Suprapubic skin (tissue), 4 donors: ENCODE measurements around the gene SNX8. TPM values are rescaled to one million over a fixed set of nuclear protein-coding genes. Genes with fewer than 3 reads are reported as not detected.
A peak's percentile ranks its signal among the peaks of the same experiment; 100 is the strongest.

Source experiments
- DNase-seq, 2 donors: peaks; one replicate each; pipeline ENCODE4 v3.0.0-alpha.2; 2019; ENCODE audit warnings: low spot score in 2 of 2
- H3K27ac ChIP-seq: fragments of 200-600 bp; sonication (generic); one replicate; pipeline ENCODE4 v1.5.1; 2019
- H3K27me3 ChIP-seq: fragments of 200-600 bp; sonication (generic); one replicate; pipeline ENCODE4 v1.5.1; 2019
- H3K36me3 ChIP-seq: fragments of 200-600 bp; sonication (generic); one replicate; pipeline ENCODE4 v1.5.1; 2019
- H3K4me1 ChIP-seq: fragments of 200-600 bp; sonication (generic); one replicate; pipeline ENCODE4 v1.5.1; 2019
- H3K4me3 ChIP-seq: fragments of 200-600 bp; sonication (generic); one replicate; pipeline ENCODE4 v1.5.1; 2019; ENCODE audit warnings: mild to moderate bottlenecking
- H3K9me3 ChIP-seq: fragments of 200-600 bp; sonication (generic); one replicate; pipeline ENCODE4 v1.5.1; 2019
- CTCF ChIP-seq, 2 donors: fragments of 200-600 bp in 1 of 2; fragments of 450-650 bp in 1 of 2; sonication (generic) in 1 of 2; IDR thresholded peaks; one replicate each; pipeline ENCODE4 v1.5.1; 2016 to 2019; ENCODE audit warnings: antibody characterized with exemption in 2 of 2, mild to moderate bottlenecking in 1 of 2, moderate library complexity in 1 of 2
- EP300 ChIP-seq: sonication (generic); formaldehyde crosslinking; IDR thresholded peaks from one replicate; pipeline ENCODE4 v1.6.1; 2017; ENCODE audit warnings: antibody characterized with exemption
- POLR2A ChIP-seq, 2 donors: fragments of 450-650 bp; IDR thresholded peaks; one replicate each; pipeline ENCODE4 v1.6.1; 2017; ENCODE audit warnings: antibody characterized with exemption in 2 of 2, mild to moderate bottlenecking in 2 of 2, moderate library complexity in 2 of 2
- POLR2AphosphoS5 ChIP-seq, 3 donors: sonication (generic); formaldehyde crosslinking; IDR thresholded peaks; one replicate each; pipeline ENCODE4 v1.6.1; 2017; ENCODE audit warnings: antibody characterized with exemption in 3 of 3
- WGBS: methylation state at CpG from one replicate; pipeline ENCODE4 v1.1.5; 2018; 5-methylcytosine and 5-hydroxymethylcytosine counted together
- total RNA-seq, 4 donors: library from RNA; depleted of rRNA; stranded (reverse); fragments of >200 nt; gene quantifications; one replicate each; pipeline ENCODE4 v1.1.0, GENCODE V29; 2016

Gene SNX8
- total RNA-seq, 4 donors from 2014 or later: 13.7 to 35.1 (median 19.3) TPM

GRCh38 chr7:2217716-2218443 lies 96.4 kb downstream of the SNX8 start:
- peaks cover 96% of the 10 kb centered on the region for H3K36me3 ChIP-seq
- DNase-seq: no peak
- no peaks in the 10 kb centered on the region for H3K4me1 ChIP-seq
- no peak for TF ChIP-seq POLR2A (IDR thresholded peaks at IDR 0.05)
- no peak for TF ChIP-seq POLR2AphosphoS5 (IDR thresholded peaks at IDR 0.05)
- no peak for TF ChIP-seq CTCF (IDR thresholded peaks at IDR 0.05)
- no peak for TF ChIP-seq EP300
- no peak overlapping the region for H3K27ac ChIP-seq
- no peak overlapping the region for H3K4me3 ChIP-seq
- H3K9me3 ChIP-seq: no peaks in the 10 kb centered on the region
- WGBS: 83% methylated on average over 15 of the region's 19 CpGs
- no peaks in the 10 kb centered on the region for H3K27me3 ChIP-seq

- no peaks in the 10 kb centered on the region for H3K27me3 ChIP-seq
- H3K4me1 ChIP-seq: no peaks in the 10 kb centered on the region
- peaks cover 97% of the 10 kb centered on the region for H3K36me3 ChIP-seq
- DNase-seq: no peak
- no peak overlapping the region for H3K27ac ChIP-seq
- WGBS: 93% methylated on average over 10 of the region's 10 CpGs
- TF ChIP-seq EP300: no peak
- no peak for TF ChIP-seq POLR2AphosphoS5 (IDR thresholded peaks at IDR 0.05)
- no peak for TF ChIP-seq POLR2A (IDR thresholded peaks at IDR 0.05)
- TF ChIP-seq CTCF (IDR thresholded peaks at IDR 0.05): no peak
- no peak overlapping the region for H3K4me3 ChIP-seq
- no peaks in the 10 kb centered on the region for H3K9me3 ChIP-seq
Observed at GRCh38 chr7:2217206-2217605, 97.0 kb downstream of the SNX8 start.

- Histone ChIP-seq H3K36me3 (peaks cover 97% of the 10 kb centered on the region), H3K9me3 (no peaks in the 10 kb centered on the region), H3K4me1 (no peaks in the 10 kb centered on the region), H3K27ac (no peak overlapping the region), H3K4me3 (no peak overlapping the region), H3K27me3 (no peaks in the 10 kb centered on the region)
- no peak for TF ChIP-seq EP300
- no peak for TF ChIP-seq POLR2A (IDR thresholded peaks at IDR 0.05)
- DNase-seq: no peak
- WGBS: 97% methylated on average over 11 of the region's 17 CpGs
Observed at GRCh38 chr7:2215851-2216250, 98.4 kb downstream of the SNX8 start.

GRCh38 chr7:2214636-2215035 lies 99.6 kb downstream of the SNX8 start:
- Histone ChIP-seq H3K4me3 (no peak overlapping the region), H3K27ac (no peak overlapping the region), H3K36me3 (peaks cover 89% of the 10 kb centered on the region), H3K4me1 (no peaks in the 10 kb centered on the region), H3K27me3 (no peaks in the 10 kb centered on the region), H3K9me3 (no peaks in the 10 kb centered on the region)
- no peak for TF ChIP-seq CTCF (IDR thresholded peaks at IDR 0.05)
- no peak for TF ChIP-seq POLR2A (IDR thresholded peaks at IDR 0.05)
- no peak for DNase-seq
- WGBS: 93% methylated on average over 8 of the region's 9 CpGs

- Histone ChIP-seq H3K27me3 (no peaks in the 10 kb centered on the region), H3K4me1 (no peaks in the 10 kb centered on the region), H3K27ac (no peak overlapping the region), H3K4me3 (no peak overlapping the region), H3K36me3 (peaks cover 81% of the 10 kb centered on the region), H3K9me3 (no peaks in the 10 kb centered on the region)
- TF ChIP-seq POLR2A (IDR thresholded peaks at IDR 0.05) (peak in 1 of 2 donors; percentile 13), CTCF (IDR thresholded peaks at IDR 0.05) (no peak)
- WGBS: 92% methylated on average over 13 of the region's 15 CpGs
- DNase-seq: no peak
Observed at GRCh38 chr7:2213551-2214215, 100.6 kb downstream of the SNX8 start.
